ENCODE results near the gene FAM83D.
"Not testable (repeated sequence)": the region's sequence is repeated elsewhere in the genome, so short reads cannot be mapped to it uniquely, and the experiment has no call there.

Gene FAM83D

DNA sequence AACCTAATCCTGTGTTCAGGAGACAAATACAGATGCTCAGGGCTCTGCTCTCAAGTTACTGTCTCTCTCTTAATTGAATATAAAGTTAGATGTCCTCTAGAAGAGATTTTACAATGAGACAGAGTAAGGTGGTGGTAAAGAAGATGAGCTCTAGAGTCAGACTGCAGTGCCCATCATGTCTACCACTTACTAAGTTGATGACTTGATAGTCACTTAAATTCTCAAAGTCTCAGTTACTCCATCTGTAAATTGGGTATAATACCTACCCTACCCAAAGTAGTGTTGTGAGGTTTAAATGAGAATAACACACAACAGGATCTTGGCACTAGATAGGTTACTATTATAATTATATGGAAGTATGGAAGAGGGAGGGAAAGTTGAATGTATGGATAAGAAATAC lies 37.5 kb downstream of the FAM83D start:
- DNase-seq (ENCODE audit: low read depth) = no peak

DNA sequence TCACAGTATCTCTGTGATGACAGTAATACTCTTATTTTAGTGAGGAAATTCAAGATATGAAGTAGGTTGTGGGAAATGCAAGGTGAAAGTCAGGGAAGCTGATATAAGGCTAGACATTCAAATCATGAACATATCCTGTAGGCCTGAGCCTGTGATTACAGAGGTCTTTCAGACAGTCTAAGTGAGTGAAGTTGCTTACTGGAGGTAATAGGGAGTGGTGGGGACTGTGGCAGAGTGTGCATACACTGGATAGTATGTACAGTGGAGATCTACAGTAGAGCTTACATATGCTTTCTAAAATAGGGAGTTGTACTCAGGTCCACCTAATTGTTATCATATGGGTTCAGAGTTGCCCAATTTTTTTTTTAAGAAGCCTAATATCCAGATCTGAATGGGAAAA lies 39.0 kb downstream of the FAM83D start:
- DNase-seq (ENCODE audit: low read depth) = no peak

DNA sequence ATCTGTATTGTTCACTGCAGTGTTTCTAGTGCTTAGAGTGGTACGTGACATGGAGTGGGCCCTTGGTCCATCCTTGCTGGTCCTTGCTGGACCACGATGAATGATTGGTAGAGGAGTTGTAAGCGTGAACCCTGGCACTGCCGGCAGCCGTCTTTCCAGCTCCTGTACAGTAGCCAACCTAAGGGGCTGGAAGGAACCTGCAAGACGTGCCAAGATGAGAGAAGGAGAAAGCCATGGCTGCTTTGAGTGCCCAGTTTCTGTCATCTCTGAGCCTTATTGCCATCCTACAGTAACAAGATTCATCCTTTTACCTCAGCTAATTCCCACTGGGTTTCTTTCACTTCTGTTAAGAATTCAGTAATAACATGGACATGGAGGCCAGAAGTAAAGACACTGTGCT lies 41.9 kb downstream of the FAM83D start:
- no peak for DNase-seq (ENCODE audit: low read depth)

DNA sequence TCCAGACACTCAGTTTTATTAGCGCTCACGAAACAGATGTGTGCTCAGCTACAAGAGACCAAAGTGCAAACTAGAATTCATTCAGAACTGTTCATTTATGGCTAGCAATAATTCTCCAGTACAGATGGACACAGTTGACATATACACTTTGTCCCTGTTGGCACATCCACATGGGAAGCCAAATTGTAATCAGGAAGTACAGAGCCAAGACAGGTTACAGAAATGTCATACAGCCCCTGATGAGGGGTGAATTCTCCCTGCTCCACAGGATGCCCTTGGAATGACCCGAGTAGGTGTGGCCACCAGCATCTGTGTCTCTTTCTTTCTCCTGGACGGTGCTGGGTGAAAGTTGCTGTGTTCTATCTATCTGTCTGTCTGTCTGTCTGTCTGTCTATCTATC lies 43.5 kb downstream of the FAM83D start:
- peak; percentile 60 for DNase-seq (ENCODE audit: low read depth)

DNA sequence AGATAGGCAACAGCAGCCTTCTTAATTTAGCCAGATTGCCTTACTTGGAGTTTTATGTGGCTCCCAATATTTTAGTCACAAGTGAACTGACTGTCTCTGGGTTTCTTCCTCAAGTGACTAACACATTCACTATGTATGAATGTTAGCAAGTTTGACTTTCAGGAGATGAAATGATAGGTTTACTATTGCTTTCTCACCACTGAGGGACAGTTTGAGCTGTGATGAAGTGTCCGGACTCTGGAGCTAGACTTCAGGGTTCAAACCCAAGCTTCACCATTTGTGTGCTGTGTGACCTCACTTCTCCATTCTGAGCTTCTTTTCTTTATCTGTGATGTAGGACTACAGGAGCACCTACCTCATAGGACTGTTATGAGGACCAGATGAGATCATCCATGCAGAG lies 44.1 kb downstream of the FAM83D start:
- peak; percentile 96 for DNase-seq (ENCODE audit: low read depth)

DNA sequence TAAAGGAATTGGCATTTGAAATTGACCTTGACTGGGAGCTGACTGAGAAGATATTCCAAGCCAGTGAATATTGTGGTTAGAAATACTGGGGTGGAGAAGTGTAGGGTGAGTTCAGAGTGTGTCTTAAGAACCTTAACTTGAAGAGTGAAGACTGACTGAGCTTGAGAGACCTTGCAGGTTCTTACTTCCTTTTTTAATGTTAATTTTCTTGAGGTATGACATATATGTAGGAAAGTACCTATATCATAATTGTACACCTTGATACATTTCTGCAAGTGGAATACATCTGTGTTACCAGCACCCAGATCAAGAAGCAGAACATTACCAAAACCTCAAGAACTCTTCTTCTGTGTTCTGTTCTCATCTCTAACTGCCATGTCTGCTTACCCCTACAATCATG lies 46.9 kb downstream of the FAM83D start:
- DNase-seq (ENCODE audit: low read depth) = peak; percentile 13

DNA sequence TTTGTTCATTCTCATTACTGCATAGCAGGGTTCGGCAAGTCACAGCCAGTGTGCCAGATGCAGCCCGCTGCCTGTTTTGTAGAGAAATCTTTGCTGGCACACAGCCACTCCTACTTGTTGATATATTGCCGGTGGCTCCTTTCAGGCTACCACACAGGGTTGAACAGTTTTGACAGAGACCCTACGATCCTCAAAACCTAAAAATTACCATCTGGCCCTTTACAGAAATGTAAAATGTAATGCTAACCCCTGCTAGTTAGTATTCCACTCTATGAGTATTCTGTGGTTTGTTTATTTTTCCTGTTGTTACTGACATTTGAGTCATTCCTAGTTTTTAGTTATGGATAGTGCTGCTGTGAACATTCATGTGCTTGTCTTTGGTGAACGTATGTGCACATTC lies 47.4 kb downstream of the FAM83D start:
- peak; percentile 85 for DNase-seq (ENCODE audit: low read depth)

DNA sequence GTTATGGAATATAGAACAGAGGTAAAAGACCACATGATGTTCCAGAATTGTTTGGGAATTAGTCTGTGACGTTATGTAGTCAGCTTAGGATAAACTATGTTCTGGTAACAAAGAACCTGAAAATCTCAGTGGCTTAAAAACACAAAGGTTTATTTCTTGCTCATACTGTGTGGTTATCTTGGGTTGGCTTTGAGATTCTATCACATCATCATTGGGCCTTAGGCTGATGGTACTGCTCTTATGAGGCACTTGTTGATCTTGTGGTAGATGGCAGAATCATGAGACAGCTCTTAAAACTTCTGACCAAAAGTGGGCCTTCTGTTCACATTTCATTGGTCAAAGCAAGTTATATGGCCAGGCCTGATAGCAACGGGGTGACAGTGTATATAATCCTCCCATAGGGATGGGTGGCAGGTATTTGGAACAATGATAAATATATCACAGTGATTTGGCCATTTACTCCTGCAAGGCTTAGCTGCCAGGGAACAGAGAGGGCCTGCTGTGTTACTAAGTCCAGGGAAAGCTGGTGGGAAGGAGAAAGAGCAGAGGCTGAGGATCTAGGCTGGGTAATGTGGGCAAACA lies 49.4 kb downstream of the FAM83D start:
- DNase-seq (ENCODE audit: low read depth) = peak; percentile 59

DNA sequence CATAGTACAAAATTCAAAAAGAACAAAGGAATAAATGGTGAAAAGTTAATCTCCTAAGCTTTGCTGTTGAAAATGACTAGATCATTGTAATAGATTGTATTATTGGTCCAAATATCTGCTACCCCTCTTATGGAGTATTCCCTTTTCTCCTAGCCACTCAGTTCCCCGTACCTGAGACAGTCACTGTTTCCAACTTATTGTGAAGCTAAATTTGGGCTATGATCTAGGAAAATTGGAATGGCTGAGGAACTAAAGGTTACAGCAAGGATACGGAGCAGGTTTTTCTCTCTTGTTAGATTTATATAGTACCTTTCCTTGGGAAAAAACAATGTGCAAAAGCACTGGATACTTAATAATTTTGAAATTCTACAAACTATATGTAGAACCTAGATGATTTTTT lies 53.2 kb downstream of the FAM83D start:
- no peak for DNase-seq (ENCODE audit: low read depth)

DNA sequence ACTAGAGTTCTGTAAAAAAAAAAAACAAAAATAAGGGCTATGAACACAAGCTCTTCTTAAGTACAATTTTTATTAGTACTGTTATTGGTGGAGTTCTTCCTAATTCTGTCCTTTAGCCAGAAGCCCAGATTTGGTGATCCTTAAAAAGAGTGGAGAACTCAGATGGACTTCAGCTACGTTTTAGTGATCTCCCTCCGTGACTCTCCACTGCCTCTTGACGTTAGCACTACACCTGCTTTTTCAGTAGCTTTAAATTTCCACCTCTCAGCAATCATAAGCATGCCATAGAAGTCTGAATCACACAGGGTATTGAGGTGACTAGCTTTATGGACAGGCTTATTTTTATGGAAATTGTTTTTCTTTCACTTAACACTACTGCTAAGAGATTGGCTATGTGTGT lies 53.6 kb downstream of the FAM83D start:
- no peak for DNase-seq (ENCODE audit: low read depth)

DNA sequence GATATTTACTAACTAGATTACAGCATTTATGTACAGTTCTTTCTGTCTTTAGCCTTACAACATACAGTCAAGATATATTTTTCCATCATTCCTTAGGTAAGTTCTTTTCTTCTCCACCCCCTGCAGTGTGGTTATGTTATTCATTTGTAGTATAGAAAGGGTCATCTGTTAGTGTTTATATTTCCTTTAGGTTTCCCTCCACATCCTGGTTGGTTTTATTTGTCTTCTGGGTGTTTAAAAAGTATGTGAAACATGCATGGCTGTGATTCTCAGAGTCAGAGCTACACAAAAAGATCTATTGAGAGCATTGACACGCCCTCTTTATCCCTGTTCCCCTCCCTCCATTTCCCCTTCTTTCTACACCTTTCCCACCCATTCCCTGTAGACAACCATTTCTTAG lies 56.1 kb downstream of the FAM83D start:
- peak; percentile 62 for DNase-seq (ENCODE audit: low read depth)

DNA sequence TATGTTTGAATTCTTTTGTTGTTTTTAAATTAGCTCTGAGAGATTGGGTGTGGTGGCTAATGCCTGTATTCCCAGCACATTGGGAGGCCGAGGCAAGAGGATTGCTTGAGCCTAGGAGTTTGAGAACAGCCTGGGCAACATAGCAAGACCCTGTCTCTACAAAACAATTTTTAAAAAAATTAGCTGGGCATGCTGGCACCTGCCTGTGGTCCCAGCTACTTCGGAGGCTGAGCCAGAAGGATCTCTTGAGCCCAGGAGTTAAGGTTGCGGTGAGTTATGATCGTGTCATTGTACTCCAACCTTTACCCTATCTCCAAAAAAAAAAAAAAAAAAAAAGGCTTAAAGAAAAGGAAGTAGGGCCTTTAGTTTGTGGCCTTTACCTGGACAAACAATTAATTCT lies 58.8 kb downstream of the FAM83D start:
- DNase-seq (ENCODE audit: low read depth) = peak; percentile 10

DNA sequence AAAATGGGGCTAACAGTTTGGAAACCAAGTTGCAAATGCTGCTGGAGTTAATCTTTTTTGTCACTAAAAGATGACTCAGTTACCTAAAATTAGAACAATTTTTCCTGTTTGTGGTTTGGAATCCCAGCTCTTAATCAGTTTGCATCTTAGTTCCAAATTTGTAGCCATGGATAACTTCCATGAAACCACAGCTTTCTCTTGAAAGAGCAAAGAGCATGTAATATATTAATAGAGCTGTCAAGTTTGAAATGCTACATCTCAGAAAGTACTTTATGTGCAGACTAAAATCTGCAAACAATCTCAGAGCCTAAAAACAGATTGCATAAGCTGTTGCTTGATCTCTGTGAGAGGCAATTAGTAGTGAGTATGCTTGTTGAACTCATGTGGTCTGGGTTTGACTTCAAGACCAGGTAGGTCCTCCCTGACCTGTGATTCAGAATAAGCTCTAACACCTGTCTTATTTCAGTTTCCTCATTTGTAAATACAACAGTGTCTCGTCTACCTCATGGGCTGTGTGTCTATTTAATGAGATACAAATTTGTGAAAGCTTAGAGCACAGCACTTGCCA lies 59.5 kb downstream of the FAM83D start:
- peak; percentile 71 for DNase-seq (ENCODE audit: low read depth)

DNA sequence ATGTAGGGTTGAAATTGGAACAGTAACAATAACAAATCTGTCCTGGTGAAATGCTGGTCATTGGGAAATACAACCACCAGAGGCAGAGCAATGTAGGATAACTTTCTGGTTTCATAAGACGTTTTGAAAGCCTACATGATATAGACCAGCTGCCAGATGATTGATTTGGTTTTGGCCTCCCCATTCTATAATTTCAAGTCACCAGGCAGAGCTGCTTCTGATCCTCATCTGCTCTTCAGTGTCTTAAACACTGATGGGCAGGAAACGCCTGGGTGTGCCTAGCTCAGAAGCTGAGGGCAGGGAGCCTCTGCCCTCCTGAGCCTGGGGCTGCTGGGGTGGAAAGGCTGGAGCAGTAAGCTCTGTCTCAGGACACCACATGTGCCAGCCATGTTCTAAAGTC lies 60.4 kb downstream of the FAM83D start:
- no peak for DNase-seq (ENCODE audit: low read depth)

DNA sequence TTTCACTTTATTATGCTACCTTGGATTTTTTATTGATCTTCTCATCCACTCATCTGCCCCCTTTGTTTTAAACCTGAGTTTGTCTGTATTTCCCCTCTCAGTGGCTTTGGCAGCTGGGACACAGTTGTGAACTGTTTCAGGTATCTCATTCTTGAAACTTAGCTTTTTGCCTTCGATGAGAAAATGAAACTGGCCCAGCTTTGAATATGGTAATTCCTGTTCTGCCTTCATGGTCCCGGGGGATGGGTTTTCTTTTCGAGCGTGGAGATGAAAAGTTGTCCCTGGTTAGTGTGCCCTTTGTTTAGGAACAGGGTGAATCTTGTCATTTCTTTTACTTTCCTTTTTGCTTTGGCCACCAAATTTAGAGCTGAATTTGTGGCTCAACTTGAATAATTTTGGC lies 61.6 kb downstream of the FAM83D start:
- DNase-seq (ENCODE audit: low read depth) = no peak

DNA sequence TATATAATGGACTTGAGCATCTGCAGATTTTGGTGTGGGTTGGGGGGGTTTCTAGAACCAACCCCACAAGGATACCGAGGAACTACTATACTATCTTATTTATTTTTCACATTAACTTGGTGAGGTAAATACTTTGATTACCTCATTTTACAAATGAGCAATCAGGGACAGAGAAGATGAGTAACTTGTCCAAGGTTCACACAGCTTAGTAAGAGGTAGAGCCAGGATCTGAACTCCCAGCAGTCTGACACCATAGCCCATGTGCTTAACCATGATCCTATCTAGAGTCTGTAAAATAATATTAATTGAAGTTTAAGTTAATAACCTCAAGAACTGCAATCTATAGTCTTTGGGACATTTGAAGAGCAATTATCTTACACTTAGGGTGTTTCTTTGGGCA lies 64.5 kb downstream of the FAM83D start:
- no peak for DNase-seq (ENCODE audit: low read depth)

DNA sequence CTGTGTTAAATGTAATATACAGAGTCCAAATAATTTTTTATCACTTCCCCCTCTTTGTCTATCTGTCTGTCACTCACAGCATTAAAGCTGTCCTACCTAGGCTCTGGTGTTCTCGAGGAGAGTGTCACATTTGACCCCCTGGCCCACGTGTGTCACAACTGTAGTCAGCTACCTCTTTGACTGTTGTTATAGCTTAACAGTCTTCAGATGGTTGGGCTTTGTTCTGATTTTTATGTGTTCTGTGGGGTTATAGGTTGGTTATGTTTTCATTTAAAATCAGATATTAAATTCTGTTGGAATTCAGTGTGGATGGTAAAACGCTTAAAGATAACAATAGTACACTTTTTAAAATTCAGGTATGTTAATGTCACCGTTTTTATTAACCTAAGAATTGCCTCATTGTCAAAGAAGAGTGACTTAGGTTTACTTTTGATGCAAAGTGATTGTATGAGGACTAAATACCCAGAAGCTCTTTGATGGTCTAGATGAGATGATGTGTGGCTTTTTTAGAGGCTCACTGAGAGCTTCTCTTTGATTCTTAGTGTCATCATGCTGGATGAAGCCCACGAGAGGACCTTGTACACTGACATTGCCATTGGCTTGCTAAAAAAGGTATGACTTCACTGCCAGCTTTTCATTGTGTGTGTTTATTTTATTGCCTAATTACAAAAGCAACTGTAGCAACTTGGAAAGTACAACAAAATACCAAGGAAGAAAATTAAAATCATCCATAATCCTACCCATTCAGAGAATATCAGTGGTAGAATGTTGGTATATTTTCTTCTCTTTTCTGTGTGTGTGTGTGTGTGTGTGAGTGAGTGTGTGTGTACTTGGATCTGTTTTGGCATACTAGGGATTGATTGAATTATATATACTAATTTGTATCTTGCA lies 65.8 kb downstream of the FAM83D start:
- no peak for DNase-seq (ENCODE audit: low read depth)

DNA sequence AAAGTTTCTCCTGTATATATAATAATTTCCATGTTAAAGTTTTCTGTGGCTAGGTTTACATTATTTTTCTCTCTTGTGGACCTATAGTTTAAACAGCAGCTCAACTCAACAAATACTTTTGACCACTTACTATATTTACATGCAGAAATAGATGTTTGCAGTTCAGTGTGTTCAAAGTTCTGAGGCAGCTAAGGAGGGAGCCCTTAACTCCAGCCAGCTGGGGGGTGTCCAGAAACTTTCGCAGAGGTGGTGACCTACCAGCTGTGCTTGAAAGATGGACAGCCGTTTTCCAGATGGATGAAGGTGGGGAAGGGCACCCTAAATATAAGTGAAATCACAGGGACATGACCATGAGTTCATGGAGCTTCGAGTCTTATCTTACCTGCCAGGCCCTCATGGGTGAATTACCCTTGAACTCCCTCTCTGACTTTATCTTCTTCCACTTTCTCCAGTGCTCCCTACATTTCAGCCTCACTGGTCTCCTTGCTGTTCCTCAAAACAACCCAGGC lies 69.4 kb downstream of the FAM83D start:
- no peak for DNase-seq (ENCODE audit: low read depth)

DNA sequence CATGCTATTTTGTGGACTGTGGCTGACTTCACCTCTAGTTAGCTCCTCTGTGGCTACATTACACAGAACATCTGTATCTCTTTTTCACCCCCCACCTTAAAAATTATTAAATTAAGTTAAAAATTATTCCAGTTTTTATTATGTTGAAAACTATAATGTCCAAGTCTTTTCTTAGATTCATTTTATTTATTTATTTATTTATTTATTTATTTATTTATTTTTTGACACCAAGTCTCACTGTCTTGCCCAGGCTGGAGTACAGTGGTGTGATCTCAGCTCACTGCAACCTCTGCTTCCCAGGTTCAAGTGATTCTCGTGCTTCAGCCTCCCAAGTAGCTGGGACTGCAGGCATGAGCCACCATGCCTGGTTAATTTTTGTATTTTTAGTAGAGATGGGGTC lies 70.6 kb downstream of the FAM83D start:
- DNase-seq (ENCODE audit: low read depth) = not testable (repeated sequence)

DNA sequence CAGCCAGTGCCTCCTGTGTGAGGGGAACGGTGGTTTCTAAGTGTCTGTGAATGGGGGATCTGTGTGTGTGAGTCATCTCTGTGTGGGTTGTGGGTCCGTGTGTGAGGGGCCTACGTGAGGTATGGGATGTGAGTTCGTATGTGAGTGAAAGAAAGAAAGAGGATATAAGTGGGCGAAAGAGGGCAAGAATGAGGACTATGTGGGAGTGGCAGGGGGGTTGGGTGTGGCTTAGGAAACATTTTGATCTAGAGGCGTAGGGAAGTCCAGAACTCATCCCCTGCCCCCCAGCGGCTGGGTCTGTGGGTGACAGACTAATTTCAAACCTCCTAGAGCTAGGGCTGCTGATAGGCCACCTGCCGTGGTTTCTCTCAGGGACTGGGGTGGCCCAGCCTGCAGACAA lies 71.4 kb downstream of the FAM83D start:
- DNase-seq (ENCODE audit: low read depth) = no peak

DNA sequence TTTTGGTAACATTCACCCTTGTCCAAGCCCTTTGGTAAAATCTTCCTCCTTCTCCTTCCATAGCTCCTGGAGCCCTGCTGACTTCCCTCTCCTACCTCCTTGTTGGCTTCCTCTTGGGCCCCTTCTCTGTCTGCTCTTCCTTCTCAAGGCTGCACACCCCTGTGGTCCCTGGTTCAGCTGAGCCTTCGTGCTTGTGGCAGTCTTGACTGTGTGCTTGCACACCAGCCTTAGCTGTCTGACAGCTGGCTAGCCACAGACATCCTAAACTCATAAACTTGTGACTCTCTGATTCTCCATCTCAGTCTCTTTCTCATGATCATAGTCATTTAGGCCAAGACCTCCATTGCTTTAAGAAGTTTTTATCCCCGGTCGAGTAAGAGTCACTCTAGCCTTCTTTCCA lies 73.0 kb downstream of the FAM83D start:
- no peak for DNase-seq (ENCODE audit: low read depth)

DNA sequence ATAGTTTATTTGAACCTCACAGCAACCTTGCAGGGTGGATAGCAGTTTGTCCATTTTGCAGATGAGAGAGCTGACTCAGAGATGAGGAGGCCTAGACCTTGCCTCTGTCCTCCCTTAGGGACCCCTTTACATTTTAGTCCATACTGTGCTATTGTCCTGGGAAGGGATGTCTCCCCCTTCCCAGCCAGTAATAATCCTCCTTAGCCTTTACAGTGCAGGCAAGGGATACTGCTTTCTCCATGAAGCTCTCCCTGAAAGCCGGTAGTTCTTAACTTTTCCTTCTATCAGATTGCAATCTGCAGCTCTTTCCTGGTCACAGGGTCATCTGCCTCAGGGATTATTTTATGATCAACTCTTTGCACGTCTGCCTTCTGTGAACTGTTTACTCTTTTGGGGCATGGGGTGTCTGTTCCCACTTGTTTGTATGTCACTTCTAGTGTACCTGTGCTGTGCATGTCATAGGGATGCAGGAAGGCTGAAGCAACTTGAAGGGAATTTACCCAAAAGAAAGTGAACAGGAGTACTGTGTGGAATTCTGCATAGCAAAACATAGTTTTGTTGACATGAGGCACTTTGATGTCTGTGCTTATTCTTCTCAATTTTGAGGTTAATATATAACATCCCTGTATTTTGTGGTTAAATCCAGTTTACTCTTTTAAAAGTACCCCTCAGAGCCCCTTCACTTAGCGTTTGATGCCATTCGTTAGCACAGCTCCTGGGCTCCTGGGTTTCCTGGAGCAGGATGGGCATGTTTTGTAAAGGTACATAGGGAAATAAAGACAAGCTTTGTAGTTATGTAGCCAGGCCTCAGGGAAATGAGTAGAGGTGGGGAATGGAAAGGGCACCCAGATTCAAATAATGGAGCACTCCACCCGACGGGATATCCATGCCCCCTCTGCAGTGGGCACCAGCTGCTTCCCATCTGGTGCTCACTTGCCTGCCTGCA lies 74.0 kb downstream of the FAM83D start:
- DNase-seq (ENCODE audit: low read depth) = no peak
